GDM1 (cell line): ENCODE measurements around the gene DECR2.

Experiments used
- DNase-seq: peaks from one replicate; lab custom pipeline; 2025; lab: John Stamatoyannopoulos, UW

Gene DECR2

DNA sequence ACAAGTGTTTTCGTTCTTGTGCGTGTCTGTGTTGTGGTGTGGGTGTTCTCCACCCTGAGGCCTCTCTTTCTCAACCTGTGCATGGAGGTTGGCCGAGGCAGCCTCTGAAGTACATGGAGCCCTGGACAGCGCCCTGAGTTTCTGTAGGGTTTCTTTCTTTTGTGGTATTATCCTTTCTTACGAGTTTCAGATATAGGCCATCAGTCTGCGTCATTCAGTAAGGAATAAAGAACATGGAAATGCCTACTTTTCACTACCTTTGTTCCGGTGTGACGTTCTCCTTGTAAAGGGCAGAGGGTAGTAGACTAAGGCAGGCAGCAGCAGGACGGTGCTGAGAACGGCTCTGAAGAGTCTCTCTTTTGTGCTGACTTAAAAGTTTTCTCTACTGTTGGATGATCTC, 42.3 kb downstream of the DECR2 start:
- DNase-seq, result no peak

DNA sequence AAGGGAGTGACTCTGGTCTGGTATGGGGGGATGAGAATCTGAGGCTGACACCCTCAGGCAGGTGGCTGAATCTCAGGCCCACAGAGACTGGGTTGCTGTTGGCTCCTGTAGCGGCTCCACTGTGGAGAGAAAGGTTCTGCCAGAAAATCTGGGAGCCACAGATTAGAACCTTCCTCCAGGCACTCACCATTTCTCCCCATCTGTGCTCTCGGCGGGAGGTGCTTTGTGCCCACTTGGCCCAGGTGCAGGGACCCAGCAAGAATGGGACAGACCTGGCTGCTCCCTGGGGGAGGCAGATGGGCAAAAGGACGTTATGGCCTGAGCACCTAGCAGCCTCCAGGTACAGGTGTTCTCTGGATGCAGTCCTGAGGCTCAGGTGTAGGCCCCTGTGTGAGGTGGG, 43.9 kb downstream of the DECR2 start:
- no peak for DNase-seq

DNA sequence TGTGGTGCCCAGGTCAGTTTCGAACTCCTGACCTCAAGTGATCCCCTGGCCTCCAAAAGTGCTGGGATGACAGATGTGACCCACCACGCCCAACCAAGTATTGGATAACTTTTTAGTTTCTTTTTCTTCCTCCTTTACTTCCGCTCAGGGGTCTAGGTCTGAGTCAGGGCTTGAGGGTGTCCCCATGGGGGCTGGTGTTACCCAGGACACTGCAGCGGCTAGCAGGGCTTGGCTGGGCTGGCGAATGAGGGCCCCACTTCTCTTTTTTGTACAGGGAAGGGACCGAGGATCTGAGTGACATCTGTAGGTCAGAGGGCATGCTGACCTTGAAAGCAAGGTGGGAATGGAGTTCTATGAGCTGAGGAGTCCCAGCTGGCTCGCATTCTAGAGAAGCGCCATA, 48.7 kb downstream of the DECR2 start:
- no peak for DNase-seq

DNA sequence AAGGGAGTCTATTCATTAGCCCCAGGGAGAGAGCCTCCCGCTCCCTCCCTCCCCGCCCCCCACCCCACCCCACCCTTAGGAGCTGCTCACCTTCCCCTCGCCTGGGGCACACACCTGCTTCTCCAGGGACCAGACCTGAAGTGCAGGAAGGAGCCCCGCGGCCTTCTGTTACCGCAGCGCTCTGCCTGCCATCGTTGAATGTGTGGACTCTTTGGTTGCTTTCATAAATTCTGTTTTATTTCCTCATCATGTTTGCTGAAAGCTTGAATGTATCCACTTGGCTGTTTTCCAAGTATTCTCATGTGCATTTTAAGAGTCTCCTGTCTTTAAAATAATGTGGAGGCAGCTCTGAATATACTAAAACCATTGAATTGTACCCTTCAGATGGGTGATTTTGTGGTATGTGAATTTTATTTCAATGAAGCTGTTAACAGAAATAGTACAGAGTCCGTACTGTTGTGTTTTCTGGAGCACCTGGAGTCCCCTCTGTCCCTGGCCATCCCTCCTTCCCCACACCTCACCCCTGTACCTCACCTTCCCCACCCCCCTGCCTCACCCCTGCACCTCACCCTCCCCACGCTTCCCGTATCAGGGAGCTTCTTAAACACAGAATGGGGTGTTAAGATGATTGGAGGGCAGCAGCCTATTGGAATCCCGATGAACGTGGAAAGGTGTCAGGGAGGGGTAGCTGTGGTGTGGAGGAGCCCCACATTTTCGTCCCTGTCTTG, 49.3 kb downstream of the DECR2 start:
- no peak for DNase-seq

DNA sequence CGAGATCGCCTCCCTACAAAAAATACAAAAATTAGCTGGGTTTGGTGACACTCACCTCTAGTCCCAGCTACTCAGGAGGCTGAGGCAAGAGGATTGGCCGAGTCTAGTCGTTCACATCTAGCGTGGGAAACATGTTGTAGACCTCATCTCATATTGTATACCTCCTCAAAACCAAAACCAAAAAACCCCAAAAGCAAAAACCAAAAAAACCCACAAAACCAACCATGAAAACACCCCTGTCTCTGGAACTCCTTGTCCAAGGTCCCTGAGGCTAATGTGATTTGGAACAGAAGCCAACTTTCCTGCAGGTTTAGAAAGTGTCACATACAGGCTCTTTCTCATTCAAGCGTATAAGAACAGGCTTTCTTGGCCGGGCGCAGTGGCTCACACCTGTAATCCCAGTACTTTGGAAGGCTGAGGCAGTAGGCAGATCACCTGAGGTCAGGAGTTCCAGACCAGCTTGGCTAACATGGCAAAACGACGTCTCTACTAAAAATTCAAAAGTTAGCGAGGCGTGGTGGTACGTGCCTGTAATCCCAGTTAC, 52.8 kb downstream of the DECR2 start:
- DNase-seq, result no peak

DNA sequence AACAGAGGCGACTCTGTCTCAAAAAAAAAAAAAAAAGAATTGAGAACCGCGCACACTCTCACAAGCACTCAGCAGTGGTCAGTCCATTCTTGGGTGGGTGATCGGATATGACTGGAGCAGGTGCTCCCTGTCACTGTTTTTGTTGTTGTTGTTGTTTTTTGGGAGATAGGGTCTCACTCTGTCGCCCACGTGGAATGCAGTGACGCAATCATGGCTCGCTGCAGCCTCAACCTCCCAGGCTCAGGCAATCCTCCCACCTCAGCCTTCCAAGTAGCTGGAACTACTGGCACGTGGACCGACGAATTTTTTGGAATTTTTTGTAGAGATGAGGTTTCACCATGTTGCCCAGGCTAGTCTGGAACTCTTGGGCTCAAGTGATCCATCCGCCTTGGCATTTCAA, 53.8 kb downstream of the DECR2 start:
- no peak for DNase-seq

DNA sequence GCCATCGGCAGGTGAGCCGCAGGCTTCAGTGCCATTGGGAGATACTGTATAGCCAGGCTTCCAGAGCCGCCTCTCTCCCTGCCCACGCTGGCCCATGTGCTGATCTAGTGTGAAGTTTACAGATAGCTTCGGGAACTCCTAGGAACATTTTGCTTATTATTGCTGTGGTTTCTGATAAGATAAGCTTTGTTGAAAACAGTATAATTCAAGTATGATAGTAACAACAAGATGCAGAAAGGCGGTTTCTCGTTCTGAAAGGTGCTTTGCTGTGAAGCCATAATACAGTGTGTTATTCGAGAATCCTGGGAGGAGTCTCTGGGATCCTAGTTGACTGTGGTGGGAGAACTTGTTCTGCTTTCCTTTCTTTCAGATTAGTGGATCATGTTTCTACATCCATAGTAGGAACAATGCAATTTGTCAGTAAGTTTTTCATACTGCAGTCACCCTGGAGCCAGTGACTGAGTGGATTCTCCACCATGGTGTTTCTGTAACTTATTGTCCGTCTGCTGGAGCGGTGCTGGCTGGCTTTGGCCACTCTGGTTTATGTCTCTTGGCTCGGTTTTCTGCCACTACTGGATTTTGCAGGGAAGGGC, 55.3 kb downstream of the DECR2 start:
- DNase-seq, result no peak

DNA sequence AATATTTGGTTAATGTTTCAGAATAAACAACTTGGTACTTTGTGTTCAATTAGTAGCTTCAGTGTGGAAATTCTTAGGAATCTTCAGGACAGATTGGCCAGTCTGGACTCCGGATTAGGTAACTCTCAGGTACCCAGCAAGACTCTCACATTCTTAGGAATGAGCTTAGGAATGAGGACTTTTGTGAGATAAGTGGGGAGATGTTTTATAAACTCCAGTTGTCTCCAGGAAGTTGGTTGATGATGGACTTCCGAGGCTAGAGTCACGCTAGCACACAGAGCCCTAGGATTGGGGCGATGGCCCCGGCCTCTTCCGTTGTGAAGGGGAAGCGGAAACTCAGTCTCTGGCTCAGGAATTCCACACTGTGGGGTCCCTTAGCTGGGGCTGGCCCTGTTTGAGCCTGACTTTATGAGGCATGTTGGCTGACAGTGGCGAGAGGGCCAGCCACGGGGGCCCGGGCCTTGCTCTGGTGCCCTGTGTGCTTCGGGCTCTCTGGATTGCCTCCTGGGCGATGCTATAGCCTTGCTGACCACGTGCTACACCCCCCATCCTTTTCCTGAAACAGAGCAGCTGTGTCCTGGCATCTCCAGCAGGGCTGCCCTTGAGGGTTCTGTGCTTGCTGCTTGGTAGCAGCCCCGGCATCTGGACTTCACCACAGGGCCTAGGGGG, 56.2 kb downstream of the DECR2 start:
- no peak for DNase-seq

DNA sequence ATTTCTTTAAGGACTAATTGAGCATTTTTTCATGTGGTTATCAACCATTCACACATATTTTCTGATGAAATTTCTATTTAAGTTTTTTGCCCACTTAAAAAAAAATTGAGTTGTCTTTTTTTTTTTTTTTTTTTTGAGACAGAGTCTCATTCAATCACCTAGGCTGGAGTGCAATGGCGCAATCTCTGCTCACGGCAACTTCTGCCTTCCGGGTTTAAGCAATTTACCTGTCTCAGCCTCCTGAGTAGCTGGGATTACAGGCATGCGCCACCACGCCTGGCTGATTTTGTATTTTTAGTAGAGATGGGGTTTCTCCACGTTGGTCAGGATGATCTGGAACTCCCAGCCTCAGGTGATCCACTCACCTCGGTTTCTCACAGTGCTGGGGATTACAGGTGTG, 58.1 kb downstream of the DECR2 start:
- no peak for DNase-seq

DNA sequence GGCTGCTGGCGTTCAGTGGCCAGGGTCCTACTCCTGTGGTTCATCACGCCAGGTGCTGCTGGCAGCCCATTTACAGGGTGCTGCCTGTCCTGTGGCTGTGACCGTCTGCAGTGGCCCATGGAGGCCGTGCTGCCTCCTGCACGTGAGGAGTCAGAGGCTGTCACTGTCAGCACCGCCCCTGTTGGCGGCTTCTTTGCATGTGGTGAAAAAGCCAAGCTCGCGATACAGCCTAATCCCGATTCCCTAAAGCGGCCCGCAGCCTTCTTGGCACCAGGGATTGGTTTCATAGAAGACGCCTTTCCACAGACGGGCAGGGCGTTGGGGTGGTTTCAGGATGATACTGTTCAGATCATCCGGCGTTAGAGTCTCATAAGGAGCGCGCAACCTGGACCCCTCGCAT, 59.1 kb downstream of the DECR2 start:
- DNase-seq, result no peak
